ENCODE results near the gene CDK5R1.

Gene CDK5R1

DNA sequence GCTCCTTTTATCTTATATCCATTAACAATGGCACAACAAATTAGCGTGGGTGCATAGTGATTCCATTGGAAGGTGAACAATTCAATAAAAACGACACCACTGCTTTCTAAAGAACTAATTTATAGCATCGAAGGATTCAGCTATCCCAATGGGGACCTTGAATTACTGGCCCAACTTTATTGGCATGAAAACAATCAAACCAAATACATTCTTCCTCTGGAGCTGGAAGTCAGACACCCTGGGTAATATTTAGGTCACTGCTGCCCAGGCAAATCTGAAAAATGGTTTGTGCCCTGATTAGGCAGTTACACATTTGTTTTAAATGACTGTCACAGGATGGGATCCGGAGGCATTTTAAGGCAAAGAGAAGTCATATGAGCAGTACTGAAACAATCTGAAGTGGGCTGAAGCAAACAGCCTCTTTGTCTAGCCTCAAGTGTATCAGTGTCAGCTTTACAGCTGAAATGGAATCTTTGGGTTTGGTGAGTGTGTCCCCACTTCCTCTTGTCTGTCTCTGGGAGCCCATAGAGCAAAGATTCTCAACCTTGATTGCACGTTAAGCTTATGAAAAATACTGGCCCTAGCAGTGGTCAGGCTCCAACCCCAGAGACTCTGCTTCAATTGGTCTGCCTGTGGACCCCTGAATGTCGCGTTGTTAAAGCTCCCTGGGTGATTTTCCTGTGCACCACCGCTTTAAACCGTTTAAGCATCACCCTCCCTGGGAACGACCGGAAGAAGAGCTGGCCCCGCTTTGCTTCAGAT is 30.3 kb downstream of the CDK5R1 start:
- TF ChIP-seq, protein P1, sequence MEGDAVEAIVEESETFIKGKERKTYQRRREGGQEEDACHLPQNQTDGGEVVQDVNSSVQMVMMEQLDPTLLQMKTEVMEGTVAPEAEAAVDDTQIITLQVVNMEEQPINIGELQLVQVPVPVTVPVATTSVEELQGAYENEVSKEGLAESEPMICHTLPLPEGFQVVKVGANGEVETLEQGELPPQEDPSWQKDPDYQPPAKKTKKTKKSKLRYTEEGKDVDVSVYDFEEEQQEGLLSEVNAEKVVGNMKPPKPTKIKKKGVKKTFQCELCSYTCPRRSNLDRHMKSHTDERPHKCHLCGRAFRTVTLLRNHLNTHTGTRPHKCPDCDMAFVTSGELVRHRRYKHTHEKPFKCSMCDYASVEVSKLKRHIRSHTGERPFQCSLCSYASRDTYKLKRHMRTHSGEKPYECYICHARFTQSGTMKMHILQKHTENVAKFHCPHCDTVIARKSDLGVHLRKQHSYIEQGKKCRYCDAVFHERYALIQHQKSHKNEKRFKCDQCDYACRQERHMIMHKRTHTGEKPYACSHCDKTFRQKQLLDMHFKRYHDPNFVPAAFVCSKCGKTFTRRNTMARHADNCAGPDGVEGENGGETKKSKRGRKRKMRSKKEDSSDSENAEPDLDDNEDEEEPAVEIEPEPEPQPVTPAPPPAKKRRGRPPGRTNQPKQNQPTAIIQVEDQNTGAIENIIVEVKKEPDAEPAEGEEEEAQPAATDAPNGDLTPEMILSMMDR (IDR thresholded peaks at IDR 0.05; ENCODE audit: poor library complexity, severe bottlenecking) = no peak
- Histone ChIP-seq H3K27ac (ENCODE audit: poor library complexity, severe bottlenecking) (no peak overlapping the region), H3K9me3 (ENCODE audit: severe bottlenecking) (no peaks in the 10 kb centered on the region), H3K36me3 (ENCODE audit: low read depth) (no peaks in the 10 kb centered on the region), H3K4me3 (ENCODE audit: severe bottlenecking) (no peak overlapping the region), H3K27me3 (ENCODE audit: insufficient read depth, poor library complexity, severe bottlenecking) (no peaks in the 10 kb centered on the region), H3K4me1 (ENCODE audit: insufficient read depth, poor library complexity, severe bottlenecking) (peaks cover 7% of the 10 kb centered on the region)
- no peak for DNase-seq (ENCODE audit: low spot score)
- ATAC-seq (ENCODE audit: low read depth) = no peak

DNA sequence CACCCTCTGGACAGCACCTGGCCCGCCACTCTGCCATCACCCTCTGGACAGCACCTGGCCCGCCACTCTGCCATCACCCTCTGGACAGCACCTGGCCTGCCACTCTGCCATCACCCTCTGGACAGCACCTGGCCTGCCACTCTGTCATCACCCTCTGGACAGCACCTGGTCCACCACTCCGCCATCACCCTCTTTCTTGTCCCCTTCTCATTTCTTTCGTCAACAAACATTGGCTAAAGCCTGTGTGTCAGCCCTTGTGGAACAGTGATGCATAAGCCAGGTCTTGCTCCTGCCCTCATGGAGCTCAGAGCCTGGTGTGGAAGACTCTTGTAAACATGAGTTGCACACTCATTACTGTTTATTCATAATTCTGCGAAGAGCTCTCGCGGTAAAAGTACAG is 31.2 kb downstream of the CDK5R1 start:
- Histone ChIP-seq H3K36me3 (ENCODE audit: low read depth) (no peaks in the 10 kb centered on the region), H3K4me3 (ENCODE audit: severe bottlenecking) (no peak overlapping the region), H3K4me1 (ENCODE audit: insufficient read depth, poor library complexity, severe bottlenecking) (peaks cover 7% of the 10 kb centered on the region), H3K27me3 (ENCODE audit: insufficient read depth, poor library complexity, severe bottlenecking) (no peaks in the 10 kb centered on the region), H3K9me3 (ENCODE audit: severe bottlenecking) (no peaks in the 10 kb centered on the region), H3K27ac (ENCODE audit: poor library complexity, severe bottlenecking) (no peak overlapping the region)
- DNase-seq (ENCODE audit: low spot score) = no peak
- ATAC-seq (ENCODE audit: low read depth) = no peak
- TF ChIP-seq, protein P1 (IDR thresholded peaks at IDR 0.05; ENCODE audit: poor library complexity, severe bottlenecking) = no peak

DNA sequence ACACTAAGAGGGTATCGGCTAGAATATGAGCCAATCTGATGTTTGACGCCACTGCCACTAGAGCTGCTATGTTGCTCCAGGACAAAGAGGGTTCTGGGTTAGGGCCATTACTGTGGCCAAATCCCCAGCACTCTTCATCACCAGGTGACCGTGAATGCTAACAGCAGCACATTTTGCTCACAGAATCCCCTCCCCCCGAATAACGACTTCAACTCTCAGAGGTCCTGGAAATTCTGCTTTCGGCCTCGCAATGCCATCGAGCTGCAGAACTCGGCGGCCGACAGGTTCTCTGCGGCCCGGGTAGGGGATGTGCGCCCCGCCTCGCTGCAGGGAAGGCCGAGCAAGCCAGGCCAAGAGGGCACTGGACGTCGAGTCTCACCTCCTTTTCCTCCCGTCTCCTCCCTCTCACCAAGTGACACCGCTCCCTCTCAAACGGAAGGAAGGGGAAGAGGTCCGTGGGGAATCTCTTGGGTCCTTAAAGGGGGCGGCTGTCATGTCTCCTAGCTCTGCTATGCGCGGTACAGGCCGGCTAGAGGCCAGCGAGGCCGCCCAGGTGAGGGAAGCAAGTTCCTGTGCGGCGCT is 31.9 kb downstream of the CDK5R1 start:
- TF ChIP-seq, protein P1 (IDR thresholded peaks at IDR 0.05; ENCODE audit: poor library complexity, severe bottlenecking) = no peak
- DNase-seq (ENCODE audit: low spot score) (no peak), ATAC-seq (ENCODE audit: low read depth) (no peak)
- no peaks in the 10 kb centered on the region for H3K9me3 ChIP-seq (ENCODE audit: severe bottlenecking)
- H3K27ac ChIP-seq (ENCODE audit: poor library complexity, severe bottlenecking) = peak overlapping the region; percentile 43
- no peaks in the 10 kb centered on the region for H3K36me3 ChIP-seq (ENCODE audit: low read depth)
- peaks cover 7% of the 10 kb centered on the region for H3K4me1 ChIP-seq (ENCODE audit: insufficient read depth, poor library complexity, severe bottlenecking)
- H3K27me3 ChIP-seq (ENCODE audit: insufficient read depth, poor library complexity, severe bottlenecking) = no peaks in the 10 kb centered on the region
- H3K4me3 ChIP-seq (ENCODE audit: severe bottlenecking) = peak overlapping the region; percentile 49

DNA sequence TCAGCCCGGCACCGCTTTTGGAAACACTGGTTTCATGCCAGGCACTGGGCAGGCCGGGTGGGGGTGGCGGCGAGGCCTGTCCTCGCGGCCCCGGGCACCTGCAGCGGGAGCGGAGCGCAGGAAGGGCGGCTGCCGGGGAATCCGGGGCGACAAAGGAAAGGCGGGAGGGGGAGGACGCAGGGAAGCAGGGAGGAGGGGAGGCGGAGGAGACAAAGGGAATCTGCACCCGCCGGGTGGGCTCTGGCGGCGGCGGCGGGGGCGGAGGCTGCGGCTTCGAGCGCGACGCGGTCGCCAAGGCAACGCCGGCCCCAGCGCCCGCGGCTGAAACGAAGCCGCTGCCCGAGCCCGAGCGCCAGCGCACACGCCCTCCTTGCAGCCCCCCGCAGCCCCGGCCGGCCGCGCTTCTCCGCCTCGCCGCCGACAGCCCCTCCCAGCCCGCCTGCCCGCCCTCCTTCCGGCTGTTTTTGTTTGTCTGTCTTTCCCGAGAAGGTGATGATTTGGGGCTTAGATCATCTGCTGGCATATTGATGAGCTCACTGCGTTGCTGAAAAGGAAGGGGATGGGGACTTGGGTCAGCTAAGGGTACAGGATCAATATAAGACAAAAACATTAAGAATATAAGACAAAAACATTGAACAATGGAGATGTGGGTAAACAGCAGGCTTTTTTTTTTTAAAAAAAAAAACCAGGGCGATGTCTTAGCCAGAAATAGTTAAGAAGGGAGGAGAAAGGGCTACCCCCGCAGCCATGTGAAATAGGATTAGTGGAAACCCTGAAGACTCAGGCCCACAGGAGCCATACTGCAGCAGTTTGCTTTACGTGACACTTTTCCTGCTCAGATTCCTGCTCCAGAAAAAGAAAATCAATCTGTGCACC is 32.7 kb downstream of the CDK5R1 start:
- peak overlapping the region; percentile 43 for H3K27ac ChIP-seq (ENCODE audit: poor library complexity, severe bottlenecking)
- peaks cover 7% of the 10 kb centered on the region for H3K4me1 ChIP-seq (ENCODE audit: insufficient read depth, poor library complexity, severe bottlenecking)
- H3K36me3 ChIP-seq (ENCODE audit: low read depth) = no peaks in the 10 kb centered on the region
- peak; percentile 93 for ATAC-seq (ENCODE audit: low read depth)
- peak; percentile 71 for DNase-seq (ENCODE audit: low spot score)
- no peaks in the 10 kb centered on the region for H3K27me3 ChIP-seq (ENCODE audit: insufficient read depth, poor library complexity, severe bottlenecking)
- TF ChIP-seq, protein P1 (IDR thresholded peaks at IDR 0.05; ENCODE audit: poor library complexity, severe bottlenecking) = no peak
- no peaks in the 10 kb centered on the region for H3K9me3 ChIP-seq (ENCODE audit: severe bottlenecking)
- H3K4me3 ChIP-seq (ENCODE audit: severe bottlenecking) = peak overlapping the region; percentile 49
